Mesenteric fat pad (tissue), 1 donor: ENCODE data around the gene APOO. TPM values are rescaled to one million over a fixed set of nuclear protein-coding genes. Genes with fewer than 3 reads are reported as not detected.
A peak's percentile ranks its signal among the peaks of the same experiment; 100 is the strongest.

Experiments used
- DNase-seq: peaks from one replicate; pipeline ENCODE4 v3.0.0-alpha.2; 2020; ENCODE audit warnings: low spot score
- total RNA-seq: library from RNA; stranded (reverse); fragmentation: NEBNext Ultra II Directional; extraction: Animal tissue kit (Norgen Biotek cat#: 25700); gene quantifications from one replicate; pipeline ENCODE4 v1.2.1, GENCODE V29; 2021
- donor health status: DM: yes; HTN: yes; CAD: no.

Gene APOO
- total RNA-seq, 1 donor from 2014 or later: 21.6 TPM

DNA sequence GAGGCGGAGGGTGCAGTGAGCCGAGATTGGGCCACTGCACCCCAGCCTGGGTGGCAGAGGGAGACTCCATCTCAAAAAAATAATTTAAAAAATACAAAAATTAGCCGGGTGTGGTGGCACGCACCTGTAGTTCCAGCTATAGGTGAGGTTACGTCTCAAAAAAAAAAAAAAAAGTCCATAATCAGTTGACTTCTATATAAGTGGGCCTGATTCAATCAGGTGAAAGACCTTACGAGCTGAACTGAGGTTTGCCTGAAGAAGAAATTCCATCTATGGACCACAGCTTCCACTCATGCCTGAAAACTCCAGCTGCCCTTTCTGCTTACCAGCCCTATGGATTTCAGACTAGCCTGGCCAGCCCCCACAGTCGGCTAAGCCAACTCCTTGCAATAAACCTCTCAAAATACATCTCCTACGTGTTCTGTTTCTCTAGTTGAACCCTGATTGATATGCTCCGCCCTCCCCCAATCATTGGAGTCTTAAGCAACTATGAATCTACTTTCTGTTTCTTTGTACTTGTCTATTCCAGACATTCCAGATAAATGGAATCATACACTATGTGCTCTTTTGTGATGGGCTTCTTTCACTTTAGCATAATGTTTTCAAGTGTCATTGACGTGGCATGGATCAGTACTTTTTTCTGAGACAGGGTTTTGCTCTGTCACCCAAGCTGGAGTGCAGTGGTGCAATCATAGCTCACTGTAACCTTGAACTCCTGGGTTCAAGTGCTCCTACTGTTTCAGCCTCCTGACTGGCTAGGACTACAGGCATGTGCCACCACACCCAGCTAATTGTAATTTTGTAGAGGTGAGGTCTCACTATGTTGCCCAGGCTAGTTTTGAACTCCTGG lies 88.1 kb downstream of the APOO start:
- DNase-seq: peak; percentile 28

GRCh38 chrX:23817979-23818336 lies 89.8 kb downstream of the APOO start:
- no peak for DNase-seq

DNA sequence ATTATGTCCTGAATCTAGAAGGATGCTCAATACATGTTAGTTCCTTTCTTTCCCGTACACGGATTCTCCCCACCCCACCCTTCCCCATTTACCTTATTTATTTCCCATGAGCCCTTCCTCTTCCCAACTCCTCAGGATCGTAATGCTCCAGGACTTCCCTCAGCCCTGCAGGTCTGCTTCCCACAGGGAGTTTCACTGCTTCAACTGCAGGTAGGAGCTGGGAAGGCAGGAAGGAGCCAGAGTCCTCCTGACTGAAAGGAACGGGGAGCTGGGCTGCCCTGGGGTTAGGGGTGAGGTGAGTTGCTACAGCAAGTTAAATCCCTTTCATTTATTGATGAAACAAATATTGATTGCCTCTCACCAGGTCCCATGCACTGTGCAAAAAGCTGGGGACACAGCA lies 91.6 kb downstream of the APOO start:
- DNase-seq: peak; percentile 16

DNA sequence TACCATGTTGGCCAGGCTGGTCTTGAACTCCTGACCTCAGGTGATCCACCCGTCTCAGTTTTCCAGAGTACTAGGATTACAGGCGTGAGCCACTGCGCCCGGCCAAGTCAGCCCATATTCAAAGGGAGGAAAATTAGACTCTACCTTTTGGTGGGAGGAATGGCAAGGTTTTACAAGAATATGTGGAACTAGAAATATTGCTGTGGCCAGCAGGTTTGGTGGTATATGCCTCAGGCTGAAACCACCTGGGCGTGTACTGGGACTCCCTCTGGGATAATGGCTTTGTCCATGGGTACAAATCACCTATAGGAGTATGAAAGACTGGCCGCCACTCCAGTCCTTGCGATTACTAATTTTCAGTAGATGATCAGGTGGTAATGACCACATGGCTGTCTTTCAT lies 92.4 kb downstream of the APOO start:
- peak; percentile 20 for DNase-seq

- DNase-seq: no peak
Observed at GRCh38 chrX:23813808-23814207, 93.9 kb downstream of the APOO start.

- DNase-seq: peak; percentile 24
Observed at GRCh38 chrX:23811656-23812055, 96.1 kb downstream of the APOO start.

DNA sequence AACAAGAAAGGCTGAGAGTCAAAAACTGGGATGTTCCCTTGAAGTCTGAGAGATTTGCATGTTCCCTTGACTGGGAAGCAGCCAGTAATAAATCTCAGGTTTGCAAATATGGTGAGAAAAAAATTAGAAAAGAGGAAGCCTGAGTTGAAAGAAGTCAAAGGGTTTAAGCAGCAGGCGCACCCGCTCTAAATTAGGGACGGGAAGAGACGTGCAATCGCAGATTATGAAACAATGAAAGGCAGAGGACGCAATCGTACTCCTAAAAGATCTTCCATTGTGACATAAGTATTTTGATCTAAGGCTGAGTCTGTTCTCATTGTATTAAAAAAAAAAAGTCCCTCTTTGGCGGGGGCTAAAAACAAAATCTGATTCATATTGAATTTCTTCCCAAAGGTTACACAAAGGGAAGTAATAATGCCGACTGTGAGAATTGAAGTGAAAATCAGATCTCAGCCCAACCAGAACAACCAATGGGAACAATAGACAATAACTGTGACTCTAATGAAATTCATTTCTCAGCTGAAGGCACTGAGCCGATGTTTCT lies 96.6 kb downstream of the APOO start:
- DNase-seq: no peak

DNA sequence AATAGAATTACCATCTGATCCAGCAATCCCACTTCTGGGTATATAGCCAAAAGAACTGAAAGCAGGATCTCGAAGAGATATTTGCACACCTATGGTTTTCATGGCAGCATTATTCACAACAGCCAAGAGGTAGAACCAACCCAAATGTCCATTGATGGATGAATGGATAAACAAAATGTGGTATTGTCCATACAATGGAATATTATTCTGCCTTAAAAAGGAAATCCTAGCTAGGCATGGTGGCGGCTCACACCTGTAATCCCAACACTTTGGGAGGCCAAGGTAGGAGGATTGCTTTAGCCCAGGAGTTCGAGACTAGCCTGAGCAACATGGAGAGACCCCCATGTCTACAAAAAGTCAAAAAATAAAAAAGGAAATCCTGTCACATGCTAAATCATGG lies 97.5 kb downstream of the APOO start:
- DNase-seq: no peak

DNA sequence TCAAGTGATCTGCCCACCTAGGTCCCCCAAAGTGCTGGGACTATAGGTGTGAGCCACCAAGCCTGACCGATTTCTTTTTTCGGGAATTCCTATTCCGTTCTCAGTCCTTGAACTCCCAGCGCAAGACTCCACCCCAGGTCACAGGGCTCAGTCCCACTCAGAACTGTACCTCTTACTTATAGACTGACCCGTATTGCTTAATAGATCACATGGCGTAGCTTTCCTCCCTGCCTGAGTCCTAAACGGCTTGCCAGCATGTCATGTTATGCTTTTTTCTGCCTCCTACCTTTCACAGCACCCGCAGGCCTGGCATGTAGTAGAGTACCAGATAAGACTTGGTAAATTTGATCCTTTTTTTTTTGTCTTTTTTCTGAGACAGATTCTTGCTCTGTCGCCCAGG lies 102.3 kb downstream of the APOO start:
- DNase-seq: no peak

- no peak for DNase-seq
Observed at GRCh38 chrX:23804578-23804977, 103.2 kb downstream of the APOO start.

GRCh38 chrX:23803931-23804381 lies 103.8 kb downstream of the APOO start:
- DNase-seq: peak; percentile 71

- no peak for DNase-seq
Observed at GRCh38 chrX:23802431-23802830, 105.3 kb downstream of the APOO start.

DNA sequence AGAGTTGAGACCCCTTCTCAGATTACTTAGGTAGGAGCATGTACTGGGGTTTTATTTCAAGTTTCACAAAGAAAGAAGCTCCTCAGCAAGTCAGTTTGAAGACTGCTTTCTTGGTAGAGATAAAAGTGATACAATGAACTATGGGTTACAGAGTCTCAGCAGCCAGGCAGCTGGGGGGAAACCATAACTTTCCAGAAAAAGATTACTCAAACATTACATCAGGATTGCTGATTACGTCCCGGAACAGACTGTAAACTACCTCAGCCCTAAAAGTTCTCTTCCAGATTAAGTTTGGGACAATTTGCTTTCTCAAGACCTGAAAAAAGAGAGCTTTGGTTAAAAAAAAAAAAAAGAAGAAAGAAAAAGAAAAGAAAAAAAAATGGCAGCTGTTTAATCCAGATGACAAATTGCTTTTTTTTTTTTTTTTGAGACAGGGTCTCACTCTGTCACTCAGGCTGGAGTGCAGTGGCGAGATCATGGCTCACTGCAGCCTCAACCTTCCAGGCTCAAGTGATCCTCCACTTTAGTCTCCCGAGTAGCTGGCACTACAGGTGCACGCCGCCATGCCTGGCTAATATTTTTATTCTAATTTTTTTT lies 108.2 kb downstream of the APOO start:
- peak; percentile 22 for DNase-seq

DNA sequence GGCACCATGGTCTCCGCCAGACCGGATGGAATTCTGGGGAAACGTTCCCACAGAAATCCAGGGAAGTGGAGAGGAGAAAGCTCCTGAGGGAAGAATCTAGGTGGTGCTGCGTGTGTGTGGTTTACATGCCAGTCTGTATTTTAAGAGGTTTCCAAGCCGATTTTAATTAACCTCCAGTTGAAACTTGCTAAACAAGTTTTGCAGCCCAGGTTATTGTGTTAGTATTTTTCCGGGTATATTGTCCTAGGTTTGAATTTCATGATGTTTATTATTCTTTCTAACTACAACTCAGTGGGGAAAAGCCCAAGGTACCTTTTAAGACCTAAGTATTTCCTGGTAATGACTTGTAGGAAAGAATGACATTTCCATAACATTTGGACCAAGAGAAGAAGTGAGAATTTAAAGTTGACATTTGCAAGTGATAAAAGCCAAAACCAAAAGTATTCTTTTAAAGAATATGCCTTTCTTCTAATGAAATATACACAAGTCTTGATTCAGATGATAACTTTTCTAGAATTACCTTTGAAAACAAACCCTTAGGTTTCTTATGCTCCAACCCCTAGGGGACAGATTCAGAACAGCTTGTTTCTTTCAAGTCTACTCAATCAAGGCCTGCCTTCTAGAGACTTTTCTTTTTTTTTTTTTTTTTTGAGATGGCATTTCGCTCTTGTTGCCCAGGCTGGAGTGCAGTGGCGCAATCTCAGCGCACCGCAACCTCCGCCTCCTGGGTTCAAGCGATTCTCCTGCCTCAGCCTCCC lies 110.2 kb downstream of the APOO start:
- DNase-seq: no peak

DNA sequence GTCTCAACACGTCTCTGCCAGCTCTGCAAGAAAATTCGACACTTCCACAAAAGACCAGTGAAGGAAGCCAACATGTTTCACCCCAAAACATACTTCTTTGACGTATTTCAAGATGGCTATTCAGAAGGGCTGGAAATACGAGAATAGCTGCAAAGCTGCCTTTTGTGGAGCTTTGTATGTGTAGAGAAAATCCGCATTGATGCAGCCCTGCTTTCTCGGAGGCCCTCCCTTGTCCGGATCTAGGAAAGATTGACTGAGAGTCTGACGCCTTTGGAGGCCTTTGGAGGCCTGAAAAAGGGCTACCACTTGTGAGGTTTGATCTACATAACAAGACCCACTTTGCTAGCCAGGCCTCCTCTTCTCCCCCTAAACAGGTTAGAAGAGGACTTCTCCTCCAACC lies 112.5 kb downstream of the APOO start:
- no peak for DNase-seq

DNA sequence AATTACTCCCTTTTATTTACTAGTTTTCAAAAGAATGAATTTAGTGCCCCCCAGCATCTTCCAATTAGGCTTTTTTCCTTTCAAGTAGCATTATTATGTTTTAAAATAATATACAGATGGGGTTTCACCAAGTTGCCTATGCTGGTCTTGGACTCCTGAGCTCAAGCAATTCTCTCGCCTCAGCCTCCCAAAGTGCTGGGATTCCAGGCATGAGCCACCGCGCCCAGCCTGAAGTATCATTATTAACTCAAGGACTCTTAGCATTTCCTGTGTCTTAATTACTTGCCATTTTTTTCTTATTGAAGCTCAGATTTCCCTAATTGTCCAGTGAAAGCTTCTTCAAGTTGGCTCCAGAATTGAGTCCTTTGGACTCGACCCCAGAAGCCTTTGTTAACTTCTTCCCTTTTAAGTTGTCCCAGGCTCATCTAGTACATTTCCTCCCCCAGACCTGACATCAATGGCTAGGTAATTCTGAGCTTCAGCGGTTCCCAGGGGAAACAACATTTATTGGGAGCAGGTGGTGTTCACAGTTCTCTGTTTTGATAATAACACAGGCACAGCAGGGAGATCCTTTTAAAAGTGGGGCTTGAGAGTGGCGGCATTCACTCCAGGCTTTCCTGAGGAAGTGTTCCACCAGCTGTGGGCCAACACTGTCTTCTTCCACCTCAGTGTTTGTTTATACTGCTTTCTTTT lies 114.7 kb downstream of the APOO start:
- no peak for DNase-seq

- no peak for DNase-seq
Observed at GRCh38 chrX:23790155-23790497, 117.6 kb downstream of the APOO start.

DNA sequence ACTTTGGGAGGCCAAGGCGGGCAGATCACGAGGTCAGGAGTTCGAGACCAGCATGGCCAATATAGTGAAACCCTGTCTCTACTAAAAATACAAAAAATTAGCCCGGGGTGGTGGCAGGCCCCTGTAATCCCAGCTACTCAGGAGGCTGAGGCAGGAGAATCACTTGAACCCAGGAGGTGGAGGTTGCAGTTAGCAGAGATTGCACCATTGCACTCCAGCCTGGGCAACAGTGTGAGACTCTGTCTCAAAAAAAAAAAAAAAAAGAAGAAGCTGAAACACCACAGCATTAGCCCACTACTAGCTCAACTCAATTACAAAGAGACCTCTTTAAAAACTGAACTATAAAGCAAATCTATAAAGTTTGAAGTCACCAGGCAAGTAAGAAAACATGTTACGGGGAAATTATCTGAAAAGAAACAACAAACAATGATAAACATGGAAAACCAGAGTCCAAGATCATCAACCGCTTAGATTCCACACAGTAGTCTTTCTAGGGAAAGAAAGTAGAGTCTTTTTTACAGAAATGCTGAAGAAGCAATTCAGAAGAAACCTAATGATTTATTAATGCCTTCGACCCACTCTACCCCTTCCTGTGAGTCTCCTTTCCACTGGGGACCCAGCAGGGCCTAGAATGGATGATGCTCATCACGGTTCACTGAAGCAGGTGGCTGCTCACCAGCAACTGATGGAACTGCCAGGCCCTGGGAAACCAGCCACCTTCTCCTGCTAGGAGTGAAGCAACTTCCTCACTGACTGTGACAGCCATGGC lies 118.2 kb downstream of the APOO start:
- no peak for DNase-seq

DNA sequence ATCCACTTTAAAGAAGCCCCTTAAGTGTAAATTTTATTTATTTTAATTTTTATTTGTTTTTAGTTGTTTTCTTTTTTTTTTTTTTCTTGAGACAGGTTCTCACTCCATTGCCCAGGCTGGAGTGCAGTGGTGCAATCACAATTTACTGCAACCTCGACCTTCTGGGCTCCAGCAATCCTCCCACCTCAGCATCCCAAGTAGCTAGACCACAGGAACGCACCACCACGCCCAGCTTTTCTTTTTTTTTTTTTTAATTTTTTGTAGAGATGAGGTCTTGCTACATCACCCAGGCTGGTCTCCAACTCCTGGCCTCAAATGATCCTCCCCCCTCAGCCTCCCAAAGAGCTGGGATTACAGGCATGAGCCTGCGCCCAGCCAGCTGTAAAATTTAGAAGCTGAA lies 118.8 kb downstream of the APOO start:
- DNase-seq: peak; percentile 2

GRCh38 chrX:23788521-23788920 lies 119.2 kb downstream of the APOO start:
- DNase-seq: no peak

- DNase-seq: peak; percentile 5
Observed at GRCh38 chrX:23787745-23788118, 120.0 kb downstream of the APOO start.
